Thoracic aorta (tissue), 2 donors: Measurements from ENCODE around the gene CHD1. TPM values are rescaled to one million over a fixed set of nuclear protein-coding genes. Genes with fewer than 3 reads are reported as not detected.

ENCODE experiments used
- ATAC-seq: fragments of 150-250 bp; one replicate; pipeline ENCODE4 v1.8.0; 2017; ENCODE audit warnings: low read depth; ENCODE audit not compliant: insufficient number of reproducible peaks, low FRiP score
- DNase-seq: peaks from one replicate; pipeline ENCODE4 v3.0.0-alpha.2; 2020; ENCODE audit warnings: low spot score
- H3K27ac ChIP-seq, 2 donors: fragments of 200-600 bp; sonication (generic); 1 replicate in 1 of 2; 2 replicates in 1 of 2; pipeline ENCODE4 v1.5.1; 2016; ENCODE audit warnings: mild to moderate bottlenecking in 2 of 2, moderate library complexity in 2 of 2
- H3K27me3 ChIP-seq: fragments of 200-600 bp; sonication (generic); replicated peaks from 2 replicates; pipeline ENCODE4 v1.6.0; 2016; ENCODE audit warnings: mild to moderate bottlenecking; ENCODE audit not compliant: insufficient read depth
- H3K36me3 ChIP-seq: fragments of 200-600 bp; sonication (generic); one replicate; pipeline ENCODE4 v1.5.1; 2016
- H3K4me1 ChIP-seq, 2 donors: fragments of 200-600 bp; sonication (generic); 1 replicate in 1 of 2; 2 replicates in 1 of 2; pipeline versions ENCODE4 v1.5.1 to v1.6.0; 2016; ENCODE audit warnings: low read depth in 2 of 2, mild to moderate bottlenecking in 1 of 2; ENCODE audit not compliant: control insufficient read depth in 1 of 2
- H3K4me3 ChIP-seq: fragments of 200-600 bp; sonication (generic); 2 replicates; pipeline ENCODE4 v1.5.1; 2016; ENCODE audit warnings: mild to moderate bottlenecking
- H3K9me3 ChIP-seq: fragments of 200-600 bp; sonication (generic); 2 replicates; pipeline ENCODE4 v1.5.1; 2016
- total RNA-seq, 2 donors: library from RNA; depleted of rRNA; stranded (reverse); fragments of >200 nt; gene quantifications; one replicate each; pipeline versions ENCODE4 v1.1.0 to v1.2.3, GENCODE V29; 2016
- TF ChIP-seq, protein P1 (sequence below): fragments of 200-600 bp; sonication (generic); IDR thresholded peaks from one replicate; pipeline ENCODE4 v1.5.1; 2019; ENCODE audit warnings: antibody characterized with exemption

Gene CHD1
- total RNA-seq, 2 donors from 2014 or later, result 17.7 to 108 TPM

- no peak for ATAC-seq
- H3K9me3 ChIP-seq, result peaks cover 6% of the 10 kb centered on the region
- no peaks in the 10 kb centered on the region for H3K36me3 ChIP-seq
- no peaks in the 10 kb centered on the region for H3K27me3 ChIP-seq
- H3K4me1 ChIP-seq, result no peaks in the 10 kb centered on the region
- H3K4me3 ChIP-seq, result no peak overlapping the region
- no peak overlapping the region for H3K27ac ChIP-seq
- DNase-seq, result no peak
- TF ChIP-seq, protein P1, sequence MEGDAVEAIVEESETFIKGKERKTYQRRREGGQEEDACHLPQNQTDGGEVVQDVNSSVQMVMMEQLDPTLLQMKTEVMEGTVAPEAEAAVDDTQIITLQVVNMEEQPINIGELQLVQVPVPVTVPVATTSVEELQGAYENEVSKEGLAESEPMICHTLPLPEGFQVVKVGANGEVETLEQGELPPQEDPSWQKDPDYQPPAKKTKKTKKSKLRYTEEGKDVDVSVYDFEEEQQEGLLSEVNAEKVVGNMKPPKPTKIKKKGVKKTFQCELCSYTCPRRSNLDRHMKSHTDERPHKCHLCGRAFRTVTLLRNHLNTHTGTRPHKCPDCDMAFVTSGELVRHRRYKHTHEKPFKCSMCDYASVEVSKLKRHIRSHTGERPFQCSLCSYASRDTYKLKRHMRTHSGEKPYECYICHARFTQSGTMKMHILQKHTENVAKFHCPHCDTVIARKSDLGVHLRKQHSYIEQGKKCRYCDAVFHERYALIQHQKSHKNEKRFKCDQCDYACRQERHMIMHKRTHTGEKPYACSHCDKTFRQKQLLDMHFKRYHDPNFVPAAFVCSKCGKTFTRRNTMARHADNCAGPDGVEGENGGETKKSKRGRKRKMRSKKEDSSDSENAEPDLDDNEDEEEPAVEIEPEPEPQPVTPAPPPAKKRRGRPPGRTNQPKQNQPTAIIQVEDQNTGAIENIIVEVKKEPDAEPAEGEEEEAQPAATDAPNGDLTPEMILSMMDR, result no peak
Measured at GRCh38 chr5:98810206-98810605, 118.6 kb downstream of the CHD1 start.

- DNase-seq, result no peak
- no peaks in the 10 kb centered on the region for H3K4me1 ChIP-seq
- no peaks in the 10 kb centered on the region for H3K36me3 ChIP-seq
- no peak overlapping the region for H3K4me3 ChIP-seq
- no peak overlapping the region for H3K27ac ChIP-seq
- no peaks in the 10 kb centered on the region for H3K27me3 ChIP-seq
- no peak for ATAC-seq
- peaks cover 6% of the 10 kb centered on the region for H3K9me3 ChIP-seq
- TF ChIP-seq, protein P1, result no peak
Measured at GRCh38 chr5:98807806-98808205, 121.0 kb downstream of the CHD1 start.

- no peak overlapping the region for H3K4me3 ChIP-seq
- TF ChIP-seq, protein P1, result no peak
- H3K36me3 ChIP-seq, result no peaks in the 10 kb centered on the region
- no peaks in the 10 kb centered on the region for H3K4me1 ChIP-seq
- H3K27ac ChIP-seq, result no peak overlapping the region
- H3K27me3 ChIP-seq, result no peaks in the 10 kb centered on the region
- ATAC-seq, result no peak
- peaks cover 6% of the 10 kb centered on the region for H3K9me3 ChIP-seq
- no peak for DNase-seq
Measured at GRCh38 chr5:98805070-98805469, 123.7 kb downstream of the CHD1 start.

- DNase-seq (no peak), ATAC-seq (no peak)
- Histone ChIP-seq H3K27me3 (no peaks in the 10 kb centered on the region), H3K4me3 (no peak overlapping the region), H3K36me3 (no peaks in the 10 kb centered on the region), H3K27ac (no peak overlapping the region), H3K9me3 (peaks cover 6% of the 10 kb centered on the region), H3K4me1 (no peaks in the 10 kb centered on the region)
- TF ChIP-seq, protein P1, result no peak
Measured at GRCh38 chr5:98804066-98804465, 124.7 kb downstream of the CHD1 start.

Other genes with a start within 250 kb of the CHD1 start
- 10 to 100 TPM; 11.9 to 23.1 TPM for gene RGMB, start 155.3 kb downstream of the CHD1 start, total RNA-seq